HepG2 (cell line): ENCODE data around the gene GLDN. TPM values are rescaled to one million over a fixed set of nuclear protein-coding genes. Genes with fewer than 3 reads are reported as not detected.

ENCODE experiments used
- ATAC-seq: fragments of 200-7000 bp; cut with Tn5 transposase; 3 replicates; pipeline ENCODE4 v1.9.1; 2020; ENCODE audit warnings: mild to moderate bottlenecking, moderate library complexity
- BruUV-seq: library from RNA; stranded (reverse); fragments of 400-500 nt; replicated peaks from 2 replicates; lab custom pipeline; 2021; lab: Mats Ljungman, UMichigan
- CTCF ChIA-PET: fragments of 300-600 bp; formaldehyde crosslinking; extraction: SDS; loops from one replicate; lab custom pipeline; 2021; ENCODE audit warnings: low total read pairs, inconsistent platforms, low intra/inter-chr PET ratio; lab: Yijun Ruan, JAX
- POLR2A ChIA-PET: fragments of 350-600 bp; sonication (Branson Sonifier 250); formaldehyde crosslinking; loops from one replicate; lab custom pipeline; 2020; ENCODE audit warnings: antibody characterized with exemption, inconsistent platforms; lab: Yijun Ruan, JAX
- DNase-seq: peaks from one replicate; pipeline ENCODE4 v3.0.0-alpha.2; 2015; ENCODE audit warnings: low spot score
- FAIRE-seq: peaks from 3 replicates; lab custom pipeline; 2011; peaks lifted over from hg19 to GRCh38; lab: Jason Lieb, UNC
- H2AFZ ChIP-seq: one replicate; pipeline ENCODE4 v1.6.1; 2011; ENCODE audit warnings: low read length, inconsistent platforms
- H3K27ac ChIP-seq: fragments of 300-600 bp; 3 replicates; pipeline ENCODE4 v1.8.0; 2011; ENCODE audit warnings: mixed run types, mild to moderate bottlenecking, mixed read lengths, low read length, inconsistent platforms; ENCODE audit not compliant: insufficient read depth; ENCODE audit errors: extremely low read length
- H3K27me3 ChIP-seq, 2 experiments: fragments of 200-600 bp in 1 of 2; 2 replicates in 1 of 2; 3 replicates in 1 of 2; pipeline versions ENCODE4 v1.6.0 to v1.8.0; 2011; ENCODE audit warnings: low read length in 2 of 2, mild to moderate bottlenecking in 2 of 2, moderate library complexity in 2 of 2, inconsistent platforms in 1 of 2; ENCODE audit not compliant: insufficient read depth in 2 of 2, control insufficient read depth in 1 of 2
- H3K36me3 ChIP-seq, 2 experiments: fragments of 200-600 bp in 1 of 2; replicated peaks in 1 of 2; 2 replicates in 1 of 2; 3 replicates in 1 of 2; pipeline versions ENCODE4 v1.5.1 to v1.8.0; 2011; ENCODE audit warnings: low read length in 2 of 2, inconsistent platforms in 1 of 2; ENCODE audit not compliant: insufficient read depth in 2 of 2, control insufficient read depth in 1 of 2
- H3K4me1 ChIP-seq: 2 replicates; pipeline ENCODE4 v1.5.1; 2012; ENCODE audit warnings: low read length, inconsistent platforms; ENCODE audit not compliant: insufficient read depth
- H3K4me2 ChIP-seq: 2 replicates; pipeline ENCODE4 v1.6.0; 2011; ENCODE audit warnings: low read depth, low read length, inconsistent platforms
- H3K4me3 ChIP-seq, 3 experiments: fragments of 200-600 bp in 1 of 3; sonication (generic), shearing (Covaris generic) in 1 of 3; replicated peaks in 1 of 3; 2 replicates each; pipeline ENCODE4 v1.5.1; 2011 to 2016; ENCODE audit warnings: low read length in 3 of 3, inconsistent platforms in 2 of 3, low read depth in 2 of 3, mild to moderate bottlenecking in 2 of 3, control low read depth in 1 of 3, mixed read lengths in 1 of 3; ENCODE audit not compliant: insufficient read depth in 1 of 3
- H3K79me2 ChIP-seq: one replicate; pipeline ENCODE4 v1.6.1; 2011; ENCODE audit warnings: low read length, inconsistent platforms; ENCODE audit not compliant: insufficient read depth
- H3K9ac ChIP-seq: 2 replicates; pipeline ENCODE4 v1.6.0; 2011; ENCODE audit warnings: mild to moderate bottlenecking, low read depth, low read length, inconsistent platforms; ENCODE audit not compliant: insufficient read depth
- H3K9me3 ChIP-seq: 2 replicates; pipeline ENCODE4 v1.5.1; 2012; ENCODE audit warnings: mild to moderate bottlenecking, low read length
- H4K20me1 ChIP-seq: 2 replicates; pipeline ENCODE4 v1.6.0; 2011; ENCODE audit warnings: inconsistent platforms, mild to moderate bottlenecking, low read length, moderate library complexity; ENCODE audit not compliant: insufficient read depth
- CBX1 ChIP-seq: IDR thresholded peaks from one replicate; pipeline ENCODE4 v1.6.1; 2016; ENCODE audit warnings: antibody characterized with exemption, low read depth
- EED ChIP-seq: sonication (generic); formaldehyde crosslinking; IDR thresholded peaks from 2 replicates; pipeline ENCODE4 v1.5.0; 2020; ENCODE audit warnings: mild to moderate bottlenecking, missing genetic modification reagents
- HDAC2 ChIP-seq: sonication (generic); formaldehyde crosslinking; IDR thresholded peaks from 2 replicates; pipeline ENCODE4 v1.4.0; 2020; ENCODE audit warnings: missing genetic modification reagents
- HNF4G ChIP-seq, 2 experiments: sonication (generic) in 1 of 2; formaldehyde crosslinking in 1 of 2; IDR thresholded peaks; 2 replicates each; pipeline versions ENCODE4 v1.4.0 to v1.6.1; 2011 to 2020; ENCODE audit warnings: borderline replicate concordance in 2 of 2, low read depth in 2 of 2, mild to moderate bottlenecking in 2 of 2, low read length in 1 of 2, missing genetic modification reagents in 1 of 2, moderate library complexity in 1 of 2
- ISL2 ChIP-seq: sonication (generic); formaldehyde crosslinking; IDR thresholded peaks from 2 replicates; pipeline ENCODE4 v1.5.0; 2020; ENCODE audit warnings: missing genetic modification reagents
- KAT7 ChIP-seq: IDR thresholded peaks from 2 replicates; pipeline ENCODE4 v1.6.1; 2018; ENCODE audit warnings: borderline replicate concordance, missing compliant biosample characterization
- MTF2 ChIP-seq: sonication (generic); formaldehyde crosslinking; IDR thresholded peaks from 2 replicates; pipeline ENCODE4 v1.5.0; 2020; ENCODE audit warnings: missing genetic modification reagents, borderline replicate concordance
- PCBP1 ChIP-seq: fragments of 200-400 bp; formaldehyde crosslinking; IDR thresholded peaks from 2 replicates; pipeline ENCODE4 v1.6.1; 2017; ENCODE audit warnings: mild to moderate bottlenecking, low read depth, low read length, borderline replicate concordance
- SP140L ChIP-seq: sonication (generic); formaldehyde crosslinking; IDR thresholded peaks from 2 replicates; pipeline ENCODE4 v1.4.0; 2020; ENCODE audit warnings: missing genetic modification reagents, borderline replicate concordance
- TOE1 ChIP-seq: sonication (generic); formaldehyde crosslinking; IDR thresholded peaks from 2 replicates; pipeline ENCODE4 v1.4.0; 2020; ENCODE audit warnings: mild to moderate bottlenecking, missing genetic modification reagents
- WGBS: methylation state at CpG from one replicate; pipeline ENCODE4 v1.1.6; 2017; ENCODE audit warnings: low lambda C conversion rate; 5-methylcytosine and 5-hydroxymethylcytosine counted together
- in situ Hi-C: cut with HindIII; loops from 2 replicates; pipeline ENCODE4 v1.10.0; 2017; ENCODE audit warnings: low pct_unique_long_range_greater_than_20kb; ENCODE audit not compliant: extremely low pct_ligation_motif_present
- intact Hi-C: fragments of 100-400 bp; cut with micrococcal nuclease; formaldehyde crosslinking; loops from one replicate; pipeline ENCODE4 v1.10.0; 2022; ENCODE audit not compliant: unreplicated experiment
- polyA plus RNA-seq, 8 experiments: library from polyadenylated mRNA; depleted of rRNA in 3 of 8; stranded (reverse) in 7 of 8; unstranded in 1 of 8; fragments of >200 nt; fragmentation: Illumina TruSeq in 4 of 8; extraction: Trizol in 4 of 8; gene quantifications; 2 replicates each; pipeline versions ENCODE4 v1.2.1 to v1.2.3, GENCODE V29; 2011 to 2016; ENCODE audit warnings: low read depth in 4 of 8, missing spikeins in 1 of 8, mixed read lengths in 1 of 8; ENCODE audit not compliant: insufficient read depth in 1 of 8
- total RNA-seq, 5 experiments: library from RNA; depleted of rRNA; stranded (reverse); fragments of >200 nt; fragmentation: Illumina TruSeq; extraction: Trizol; gene quantifications; 2 replicates each; pipeline ENCODE4 v1.2.3, GENCODE V29; 2016; ENCODE audit warnings: low read depth in 1 of 5
- TF ChIP-seq, protein P1 (sequence below): sonication (generic); formaldehyde crosslinking; IDR thresholded peaks from 2 replicates; pipeline ENCODE4 v1.5.0; 2020; ENCODE audit warnings: mild to moderate bottlenecking, missing genetic modification reagents
- TF ChIP-seq, protein P2 (sequence below): sonication (generic); formaldehyde crosslinking; IDR thresholded peaks from 2 replicates; pipeline ENCODE4 v1.5.0; 2020; ENCODE audit warnings: missing genetic modification reagents
- TF ChIP-seq, protein P3 (sequence below): sonication (generic); formaldehyde crosslinking; IDR thresholded peaks from 2 replicates; pipeline ENCODE4 v1.4.0; 2020; ENCODE audit warnings: missing genetic modification reagents
- TF ChIP-seq, protein P4 (sequence below): sonication (generic); formaldehyde crosslinking; conservative IDR thresholded peaks from 2 replicates; pipeline ENCODE4 v1.4.0; 2020; ENCODE audit warnings: mild to moderate bottlenecking, missing genetic modification reagents, moderate library complexity
- TF ChIP-seq, protein P5 (sequence below): sonication (generic); formaldehyde crosslinking; IDR thresholded peaks from 2 replicates; pipeline ENCODE4 v1.8.0; 2022; ENCODE audit warnings: mild to moderate bottlenecking, missing genetic modification reagents, moderate library complexity

Gene GLDN
- total and polyA plus RNA-seq, 2 of the 13 experiments (the other 11 are each of a cell fraction or from before 2014, with no cell fraction given) = 0.86 to 1.0 TPM

DNA sequence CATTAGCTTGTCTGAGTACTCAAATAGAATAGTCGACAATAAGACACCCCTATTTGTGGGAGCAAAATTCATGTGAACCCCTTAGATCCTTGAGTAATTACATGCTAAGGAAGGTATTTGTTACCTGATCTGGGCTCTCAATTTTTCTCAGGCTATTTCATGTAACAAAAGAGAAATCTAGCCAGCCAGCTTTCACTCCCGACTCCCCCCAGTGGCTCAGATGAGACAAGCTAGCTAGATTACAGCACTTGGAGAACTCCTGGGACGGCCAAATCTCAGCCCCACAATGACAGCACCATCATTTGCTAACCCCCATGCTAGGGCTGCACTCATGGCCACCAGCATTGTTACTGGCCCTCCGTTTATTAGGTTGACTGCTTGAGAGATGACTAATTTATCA, 41.3 kb downstream of the GLDN start (continued):
- TF ChIP-seq, protein P1, sequence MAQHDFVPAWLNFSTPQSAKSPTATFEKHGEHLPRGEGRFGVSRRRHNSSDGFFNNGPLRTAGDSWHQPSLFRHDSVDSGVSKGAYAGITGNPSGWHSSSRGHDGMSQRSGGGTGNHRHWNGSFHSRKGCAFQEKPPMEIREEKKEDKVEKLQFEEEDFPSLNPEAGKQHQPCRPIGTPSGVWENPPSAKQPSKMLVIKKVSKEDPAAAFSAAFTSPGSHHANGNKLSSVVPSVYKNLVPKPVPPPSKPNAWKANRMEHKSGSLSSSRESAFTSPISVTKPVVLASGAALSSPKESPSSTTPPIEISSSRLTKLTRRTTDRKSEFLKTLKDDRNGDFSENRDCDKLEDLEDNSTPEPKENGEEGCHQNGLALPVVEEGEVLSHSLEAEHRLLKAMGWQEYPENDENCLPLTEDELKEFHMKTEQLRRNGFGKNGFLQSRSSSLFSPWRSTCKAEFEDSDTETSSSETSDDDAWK (CRISPR knock-in tag) = no peak
- no peak for TF ChIP-seq HDAC2 (CRISPR knock-in tag)

DNA sequence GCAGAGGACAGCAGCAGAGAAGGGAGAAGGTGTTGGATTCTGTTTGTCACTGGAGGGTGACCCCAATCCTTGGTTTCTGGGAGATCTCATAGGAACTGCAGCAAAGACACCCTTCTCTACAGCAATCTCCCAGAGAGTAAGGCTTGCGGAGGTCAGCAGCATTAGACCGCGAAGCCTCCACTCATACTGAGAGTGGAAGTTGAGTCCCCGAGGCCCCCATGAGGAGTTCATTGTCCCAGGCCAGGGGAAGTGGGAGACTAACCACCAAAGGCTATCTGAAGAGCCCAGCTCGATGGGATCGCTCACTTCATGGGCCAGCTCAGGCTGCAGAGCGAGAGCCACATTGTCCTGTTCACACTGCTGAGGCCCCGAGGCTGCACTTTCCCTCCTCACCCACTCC, 44.6 kb downstream of the GLDN start:
- Histone ChIP-seq H3K9ac (no peak overlapping the region), H2AFZ (no peak overlapping the region), H3K4me3 (no peak overlapping the region), H3K4me1 (no peaks in the 10 kb centered on the region), H4K20me1 (no peaks in the 10 kb centered on the region), H3K9me3 (no peaks in the 10 kb centered on the region), H3K27me3 (peaks cover 0 to 8% of the 10 kb centered on the region in 2 experiments; a peak in 2 of 5 replicates), H3K36me3 (no peaks in the 10 kb centered on the region), H3K79me2 (no peaks in the 10 kb centered on the region), H3K4me2 (no peak overlapping the region), H3K27ac (no peak overlapping the region)
- 100% methylated on average over 3 of the region's 8 CpGs for WGBS
- ChIA-PET CTCF (no interaction called here), POLR2A (no interaction called here)
- no peak for DNase-seq
- no TSS peak for BruUV-seq
- ATAC-seq = no peak
- in situ Hi-C loops = no loop called here
- intact Hi-C loops = no loop called here
- FAIRE-seq = no peak
- no peak for TF ChIP-seq KAT7 (CRISPR knock-in tag)
- TF ChIP-seq HNF4G (IDR thresholded peaks at IDR 0.05; ENCODE audit: borderline replicate concordance, low read depth, low read length) = no peak
- TF ChIP-seq HNF4G (CRISPR knock-in tag; IDR thresholded peaks at IDR 0.05; ENCODE audit: borderline replicate concordance, low read depth) = no peak
- TF ChIP-seq, protein P2, sequence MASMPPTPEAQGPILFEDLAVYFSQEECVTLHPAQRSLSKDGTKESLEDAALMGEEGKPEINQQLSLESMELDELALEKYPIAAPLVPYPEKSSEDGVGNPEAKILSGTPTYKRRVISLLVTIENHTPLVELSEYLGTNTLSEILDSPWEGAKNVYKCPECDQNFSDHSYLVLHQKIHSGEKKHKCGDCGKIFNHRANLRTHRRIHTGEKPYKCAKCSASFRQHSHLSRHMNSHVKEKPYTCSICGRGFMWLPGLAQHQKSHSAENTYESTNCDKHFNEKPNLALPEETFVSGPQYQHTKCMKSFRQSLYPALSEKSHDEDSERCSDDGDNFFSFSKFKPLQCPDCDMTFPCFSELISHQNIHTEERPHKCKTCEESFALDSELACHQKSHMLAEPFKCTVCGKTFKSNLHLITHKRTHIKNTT (CRISPR knock-in tag) = no peak
- no peak for TF ChIP-seq ISL2 (CRISPR knock-in tag)
- TF ChIP-seq TOE1 (CRISPR knock-in tag) = no peak
- no peak for TF ChIP-seq SP140L
- no peak for TF ChIP-seq CBX1
- TF ChIP-seq EED (CRISPR knock-in tag) = no peak
- TF ChIP-seq, protein P3, sequence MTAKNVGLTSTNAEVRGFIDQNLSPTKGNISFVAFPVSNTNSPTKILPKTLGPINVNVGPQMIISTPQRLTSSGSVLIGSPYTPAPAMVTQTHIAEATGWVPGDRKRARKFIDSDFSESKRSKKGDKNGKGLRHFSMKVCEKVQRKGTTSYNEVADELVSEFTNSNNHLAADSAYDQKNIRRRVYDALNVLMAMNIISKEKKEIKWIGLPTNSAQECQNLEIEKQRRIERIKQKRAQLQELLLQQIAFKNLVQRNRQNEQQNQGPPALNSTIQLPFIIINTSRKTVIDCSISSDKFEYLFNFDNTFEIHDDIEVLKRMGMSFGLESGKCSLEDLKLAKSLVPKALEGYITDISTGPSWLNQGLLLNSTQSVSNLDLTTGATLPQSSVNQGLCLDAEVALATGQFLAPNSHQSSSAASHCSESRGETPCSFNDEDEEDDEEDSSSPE (CRISPR knock-in tag) = no peak
- TF ChIP-seq, protein P4, sequence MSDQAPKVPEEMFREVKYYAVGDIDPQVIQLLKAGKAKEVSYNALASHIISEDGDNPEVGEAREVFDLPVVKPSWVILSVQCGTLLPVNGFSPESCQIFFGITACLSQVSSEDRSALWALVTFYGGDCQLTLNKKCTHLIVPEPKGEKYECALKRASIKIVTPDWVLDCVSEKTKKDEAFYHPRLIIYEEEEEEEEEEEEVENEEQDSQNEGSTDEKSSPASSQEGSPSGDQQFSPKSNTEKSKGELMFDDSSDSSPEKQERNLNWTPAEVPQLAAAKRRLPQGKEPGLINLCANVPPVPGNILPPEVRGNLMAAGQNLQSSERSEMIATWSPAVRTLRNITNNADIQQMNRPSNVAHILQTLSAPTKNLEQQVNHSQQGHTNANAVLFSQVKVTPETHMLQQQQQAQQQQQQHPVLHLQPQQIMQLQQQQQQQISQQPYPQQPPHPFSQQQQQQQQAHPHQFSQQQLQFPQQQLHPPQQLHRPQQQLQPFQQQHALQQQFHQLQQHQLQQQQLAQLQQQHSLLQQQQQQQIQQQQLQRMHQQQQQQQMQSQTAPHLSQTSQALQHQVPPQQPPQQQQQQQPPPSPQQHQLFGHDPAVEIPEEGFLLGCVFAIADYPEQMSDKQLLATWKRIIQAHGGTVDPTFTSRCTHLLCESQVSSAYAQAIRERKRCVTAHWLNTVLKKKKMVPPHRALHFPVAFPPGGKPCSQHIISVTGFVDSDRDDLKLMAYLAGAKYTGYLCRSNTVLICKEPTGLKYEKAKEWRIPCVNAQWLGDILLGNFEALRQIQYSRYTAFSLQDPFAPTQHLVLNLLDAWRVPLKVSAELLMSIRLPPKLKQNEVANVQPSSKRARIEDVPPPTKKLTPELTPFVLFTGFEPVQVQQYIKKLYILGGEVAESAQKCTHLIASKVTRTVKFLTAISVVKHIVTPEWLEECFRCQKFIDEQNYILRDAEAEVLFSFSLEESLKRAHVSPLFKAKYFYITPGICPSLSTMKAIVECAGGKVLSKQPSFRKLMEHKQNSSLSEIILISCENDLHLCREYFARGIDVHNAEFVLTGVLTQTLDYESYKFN = no peak
- TF ChIP-seq, protein P5, sequence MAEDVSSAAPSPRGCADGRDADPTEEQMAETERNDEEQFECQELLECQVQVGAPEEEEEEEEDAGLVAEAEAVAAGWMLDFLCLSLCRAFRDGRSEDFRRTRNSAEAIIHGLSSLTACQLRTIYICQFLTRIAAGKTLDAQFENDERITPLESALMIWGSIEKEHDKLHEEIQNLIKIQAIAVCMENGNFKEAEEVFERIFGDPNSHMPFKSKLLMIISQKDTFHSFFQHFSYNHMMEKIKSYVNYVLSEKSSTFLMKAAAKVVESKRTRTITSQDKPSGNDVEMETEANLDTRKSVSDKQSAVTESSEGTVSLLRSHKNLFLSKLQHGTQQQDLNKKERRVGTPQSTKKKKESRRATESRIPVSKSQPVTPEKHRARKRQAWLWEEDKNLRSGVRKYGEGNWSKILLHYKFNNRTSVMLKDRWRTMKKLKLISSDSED (CRISPR knock-in tag) = no peak
- TF ChIP-seq MTF2 (CRISPR knock-in tag) = no peak
- TF ChIP-seq PCBP1 = no peak
